ENCODE measurements around the gene TMEM140.

DNA sequence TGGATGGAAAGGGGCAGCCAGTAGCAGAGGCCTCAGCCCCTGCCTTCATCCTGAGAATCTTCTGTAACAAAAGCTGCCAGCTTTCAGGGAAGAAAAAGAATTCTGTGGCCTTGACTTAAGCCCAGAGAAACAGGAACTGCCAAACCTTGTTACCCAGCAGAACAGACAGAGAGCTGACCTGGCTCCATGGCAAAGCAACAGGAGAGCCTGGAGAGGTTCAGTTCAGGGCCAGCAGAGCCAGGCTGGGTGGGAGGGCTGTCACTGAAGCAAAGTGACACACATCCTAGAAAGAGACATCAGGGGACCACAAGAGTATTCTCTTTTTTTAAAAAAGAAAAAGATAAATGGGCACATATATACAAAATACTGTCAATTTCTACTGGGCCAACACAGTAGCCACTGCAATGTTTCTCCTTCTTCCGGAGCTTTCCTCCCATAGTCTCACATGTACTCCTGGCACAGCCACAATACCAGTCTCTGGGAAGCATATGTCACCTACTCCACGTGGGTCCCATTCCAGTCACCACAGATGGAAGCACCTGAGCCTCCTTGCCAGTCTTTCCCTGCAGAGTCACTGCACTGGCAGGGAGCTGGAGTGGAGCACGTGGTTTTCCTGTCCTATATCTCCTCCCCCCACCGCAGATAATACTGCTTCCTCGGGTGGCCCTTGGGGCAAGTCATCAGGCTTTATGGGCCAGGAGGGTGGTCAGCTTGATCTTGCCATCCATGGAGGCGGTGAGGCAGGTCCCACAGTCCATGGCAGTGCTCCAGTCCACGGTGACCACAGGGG is 37.8 kb downstream of the TMEM140 start:
- TF ChIP-seq, protein P1, sequence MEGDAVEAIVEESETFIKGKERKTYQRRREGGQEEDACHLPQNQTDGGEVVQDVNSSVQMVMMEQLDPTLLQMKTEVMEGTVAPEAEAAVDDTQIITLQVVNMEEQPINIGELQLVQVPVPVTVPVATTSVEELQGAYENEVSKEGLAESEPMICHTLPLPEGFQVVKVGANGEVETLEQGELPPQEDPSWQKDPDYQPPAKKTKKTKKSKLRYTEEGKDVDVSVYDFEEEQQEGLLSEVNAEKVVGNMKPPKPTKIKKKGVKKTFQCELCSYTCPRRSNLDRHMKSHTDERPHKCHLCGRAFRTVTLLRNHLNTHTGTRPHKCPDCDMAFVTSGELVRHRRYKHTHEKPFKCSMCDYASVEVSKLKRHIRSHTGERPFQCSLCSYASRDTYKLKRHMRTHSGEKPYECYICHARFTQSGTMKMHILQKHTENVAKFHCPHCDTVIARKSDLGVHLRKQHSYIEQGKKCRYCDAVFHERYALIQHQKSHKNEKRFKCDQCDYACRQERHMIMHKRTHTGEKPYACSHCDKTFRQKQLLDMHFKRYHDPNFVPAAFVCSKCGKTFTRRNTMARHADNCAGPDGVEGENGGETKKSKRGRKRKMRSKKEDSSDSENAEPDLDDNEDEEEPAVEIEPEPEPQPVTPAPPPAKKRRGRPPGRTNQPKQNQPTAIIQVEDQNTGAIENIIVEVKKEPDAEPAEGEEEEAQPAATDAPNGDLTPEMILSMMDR (conservative IDR thresholded peaks at IDR 0.05) = no peak
- no peak for TF ChIP-seq ZFX (IDR thresholded peaks at IDR 0.05)

Data from C4-2B (cell line).